ENCODE data around the gene RAD51B. TPM values are rescaled to one million over a fixed set of nuclear protein-coding genes. Genes with fewer than 3 reads are reported as not detected.
A peak's percentile ranks its signal among the peaks of the same experiment; 100 is the strongest.

Gene RAD51B
- total and polyA plus RNA-seq, 2 of the 13 experiments (the other 11 are each of a cell fraction or from before 2014, with no cell fraction given), result 7.0 to 9.5 TPM

DNA sequence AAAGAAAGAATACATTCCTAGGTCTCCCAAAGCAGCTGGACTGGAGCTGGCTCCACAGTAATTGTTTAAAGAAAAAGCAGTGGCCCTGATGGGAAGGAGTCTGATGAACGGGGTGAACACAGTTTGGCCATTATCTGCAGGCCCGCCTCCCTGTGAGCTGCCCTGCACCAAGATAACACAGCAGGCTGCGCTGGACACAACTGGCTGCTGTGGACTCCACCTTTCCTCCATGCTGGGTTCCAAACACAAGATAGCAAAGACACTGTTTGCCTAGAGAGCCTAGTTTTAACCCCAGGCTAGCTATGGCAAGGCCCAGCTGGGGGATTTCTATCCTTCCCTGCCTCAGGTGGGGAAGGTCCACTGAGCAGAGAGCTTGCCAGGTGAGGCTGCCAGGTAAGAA, 938.7 kb downstream of the RAD51B start (continued):
- TF ChIP-seq, protein P1, sequence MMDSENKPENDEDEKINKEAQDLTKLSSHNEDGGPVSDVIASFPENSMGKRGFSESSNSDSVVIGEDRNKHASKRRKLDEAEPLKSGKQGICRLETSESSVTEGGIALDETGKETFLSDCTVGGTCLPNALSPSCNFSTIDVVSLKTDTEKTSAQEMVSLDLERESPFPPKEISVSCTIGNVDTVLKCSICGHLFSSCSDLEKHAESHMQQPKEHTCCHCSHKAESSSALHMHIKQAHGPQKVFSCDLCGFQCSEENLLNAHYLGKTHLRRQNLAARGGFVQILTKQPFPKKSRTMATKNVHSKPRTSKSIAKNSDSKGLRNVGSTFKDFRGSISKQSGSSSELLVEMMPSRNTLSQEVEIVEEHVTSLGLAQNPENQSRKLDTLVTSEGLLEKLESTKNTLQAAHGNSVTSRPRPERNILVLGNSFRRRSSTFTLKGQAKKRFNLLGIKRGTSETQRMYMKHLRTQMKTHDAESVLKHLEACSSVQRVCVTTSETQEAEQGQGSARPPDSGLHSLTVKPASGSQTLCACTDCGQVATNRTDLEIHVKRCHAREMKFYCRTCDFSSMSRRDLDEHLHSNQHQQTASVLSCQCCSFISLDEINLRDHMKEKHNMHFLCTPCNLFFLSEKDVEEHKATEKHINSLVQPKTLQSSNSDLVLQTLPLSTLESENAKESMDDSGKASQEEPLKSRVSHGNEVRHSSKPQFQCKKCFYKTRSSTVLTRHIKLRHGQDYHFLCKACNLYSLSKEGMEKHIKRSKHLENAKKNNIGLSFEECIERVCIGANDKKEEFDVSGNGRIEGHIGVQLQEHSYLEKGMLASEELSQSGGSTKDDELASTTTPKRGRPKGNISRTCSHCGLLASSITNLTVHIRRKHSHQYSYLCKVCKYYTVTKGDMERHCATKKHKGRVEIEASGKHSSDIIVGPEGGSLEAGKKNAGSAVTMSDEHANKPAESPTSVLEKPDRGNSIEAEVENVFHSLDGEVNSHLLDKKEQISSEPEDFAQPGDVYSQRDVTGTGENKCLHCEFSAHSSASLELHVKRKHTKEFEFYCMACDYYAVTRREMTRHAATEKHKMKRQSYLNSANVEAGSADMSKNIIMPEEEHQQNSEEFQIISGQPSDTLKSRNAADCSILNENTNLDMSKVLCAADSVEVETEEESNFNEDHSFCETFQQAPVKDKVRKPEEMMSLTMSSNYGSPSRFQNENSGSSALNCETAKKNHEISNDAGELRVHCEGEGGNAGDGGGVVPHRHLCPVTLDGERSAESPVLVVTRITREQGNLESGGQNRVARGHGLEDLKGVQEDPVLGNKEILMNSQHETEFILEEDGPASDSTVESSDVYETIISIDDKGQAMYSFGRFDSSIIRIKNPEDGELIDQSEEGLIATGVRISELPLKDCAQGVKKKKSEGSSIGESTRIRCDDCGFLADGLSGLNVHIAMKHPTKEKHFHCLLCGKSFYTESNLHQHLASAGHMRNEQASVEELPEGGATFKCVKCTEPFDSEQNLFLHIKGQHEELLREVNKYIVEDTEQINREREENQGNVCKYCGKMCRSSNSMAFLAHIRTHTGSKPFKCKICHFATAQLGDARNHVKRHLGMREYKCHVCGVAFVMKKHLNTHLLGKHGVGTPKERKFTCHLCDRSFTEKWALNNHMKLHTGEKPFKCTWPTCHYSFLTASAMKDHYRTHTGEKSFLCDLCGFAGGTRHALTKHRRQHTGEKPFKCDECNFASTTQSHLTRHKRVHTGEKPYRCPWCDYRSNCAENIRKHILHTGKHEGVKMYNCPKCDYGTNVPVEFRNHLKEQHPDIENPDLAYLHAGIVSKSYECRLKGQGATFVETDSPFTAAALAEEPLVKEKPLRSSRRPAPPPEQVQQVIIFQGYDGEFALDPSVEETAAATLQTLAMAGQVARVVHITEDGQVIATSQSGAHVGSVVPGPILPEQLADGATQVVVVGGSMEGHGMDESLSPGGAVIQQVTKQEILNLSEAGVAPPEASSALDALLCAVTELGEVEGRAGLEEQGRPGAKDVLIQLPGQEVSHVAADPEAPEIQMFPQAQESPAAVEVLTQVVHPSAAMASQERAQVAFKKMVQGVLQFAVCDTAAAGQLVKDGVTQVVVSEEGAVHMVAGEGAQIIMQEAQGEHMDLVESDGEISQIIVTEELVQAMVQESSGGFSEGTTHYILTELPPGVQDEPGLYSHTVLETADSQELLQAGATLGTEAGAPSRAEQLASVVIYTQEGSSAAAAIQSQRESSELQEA (CRISPR knock-in tag; IDR thresholded peaks at IDR 0.05; ENCODE audit: not compliant biosample characterization), result no peak
- TF ChIP-seq NONO (IDR thresholded peaks at IDR 0.05) (no peak), NONO (CRISPR knock-in tag; conservative IDR thresholded peaks at IDR 0.05) (no peak), ISL2 (CRISPR knock-in tag; IDR thresholded peaks at IDR 0.05) (no peak), TEAD3 (CRISPR knock-in tag; optimal IDR thresholded peaks at IDR 0.05; ENCODE audit: borderline replicate concordance) (peak; percentile 29), ZFP36L1 (CRISPR knock-in tag; IDR thresholded peaks at IDR 0.05) (no peak), ZBED4 (CRISPR knock-in tag; IDR thresholded peaks at IDR 0.05; ENCODE audit: borderline replicate concordance) (no peak), HMG20A (CRISPR knock-in tag; IDR thresholded peaks at IDR 0.05; ENCODE audit: borderline replicate concordance) (no peak), RNF2 (conservative IDR thresholded peaks at IDR 0.05; ENCODE audit: low read depth) (no peak), RAD51 (IDR thresholded peaks at IDR 0.05; ENCODE audit: borderline replicate concordance) (no peak), MAZ (IDR thresholded peaks at IDR 0.05; ENCODE audit: borderline replicate concordance, low read depth, low read length) (no peak), MAZ (CRISPR knock-in tag; IDR thresholded peaks at IDR 0.05; ENCODE audit: low read depth) (no peak), ZNF10 (CRISPR knock-in tag; IDR thresholded peaks at IDR 0.05; ENCODE audit: borderline replicate concordance, low read depth) (no peak), GFI1 (CRISPR knock-in tag; IDR thresholded peaks at IDR 0.05; ENCODE audit: borderline replicate concordance) (no peak), BCL6 (CRISPR knock-in tag; IDR thresholded peaks at IDR 0.05) (peak; percentile 24; the same call in 1 of the 2 replicates), ZBTB49 (CRISPR knock-in tag; IDR thresholded peaks at IDR 0.05; ENCODE audit: borderline replicate concordance) (no peak), JDP2 (CRISPR knock-in tag; IDR thresholded peaks at IDR 0.05; ENCODE audit: borderline replicate concordance) (no peak)

Data from HepG2 (cell line).